B cell (primary cell): ENCODE measurements around the gene CCDC122. TPM values are rescaled to one million over a fixed set of nuclear protein-coding genes. Genes with fewer than 3 reads are reported as not detected.

Experiments used
- ATAC-seq: fragments of 200-7000 bp; cut with Tn5 transposase; one replicate; pipeline ENCODE4 v1.10.0; 2021; ENCODE audit warnings: low read depth, mild to moderate bottlenecking, moderate number of reproducible peaks, moderate library complexity
- CTCF ChIA-PET: fragments of 350-600 bp; sonication (Branson Sonifier 250); formaldehyde crosslinking; loops from one replicate; lab custom pipeline; 2021; ENCODE audit warnings: antibody characterized with exemption, inconsistent platforms; lab: Charles Lee
- POLR2A ChIA-PET: fragments of 350-600 bp; sonication (Branson Sonifier 250); formaldehyde crosslinking; loops from one replicate; lab custom pipeline; 2021; ENCODE audit warnings: antibody characterized with exemption; lab: Charles Lee
- DNase-seq: peaks from one replicate; pipeline ENCODE4 v3.0.0; 2013
- H2AFZ ChIP-seq: 2 replicates; pipeline ENCODE4 v1.6.1; 2012; ENCODE audit warnings: mild to moderate bottlenecking, low read depth, low read length; ENCODE audit not compliant: insufficient read depth, poor library complexity, severe bottlenecking
- H3K27ac ChIP-seq, 2 donors: 1 replicate in 1 of 2; 2 replicates in 1 of 2; pipeline ENCODE4 v1.5.1; 2012 to 2013; ENCODE audit warnings: low read length in 2 of 2, mild to moderate bottlenecking in 2 of 2, moderate library complexity in 1 of 2
- H3K27me3 ChIP-seq, 4 experiments: fragments of 200-600 bp in 1 of 4; sonication (generic) in 1 of 4; replicated peaks in 1 of 4; 1 replicate in 2 of 4; 2 replicates in 2 of 4; pipeline versions ENCODE4 v1.6.1 to v1.7.0; 2013 to 2016; ENCODE audit warnings: low read length in 3 of 4, mild to moderate bottlenecking in 2 of 4, mixed read lengths in 1 of 4, moderate library complexity in 1 of 4; ENCODE audit not compliant: insufficient read depth in 4 of 4, control insufficient read depth in 3 of 4; ENCODE audit errors: control extremely low read depth in 1 of 4
- H3K36me3 ChIP-seq, 2 experiments: replicated peaks in 1 of 2; 1 replicate in 1 of 2; 2 replicates in 1 of 2; pipeline versions ENCODE4 v1.6.1 to v1.7.1; 2013; ENCODE audit warnings: low read length in 1 of 2; ENCODE audit not compliant: insufficient read depth in 2 of 2, control insufficient read depth in 1 of 2; ENCODE audit errors: control extremely low read depth in 1 of 2, extremely low read depth in 1 of 2
- H3K4me1 ChIP-seq, 2 donors: fragments of 200-600 bp in 1 of 2; sonication (generic) in 1 of 2; 1 replicate in 1 of 2; 2 replicates in 1 of 2; pipeline versions ENCODE4 v1.5.1 to v1.6.1; 2013 to 2017; ENCODE audit warnings: low read length in 2 of 2; ENCODE audit not compliant: control insufficient read depth in 2 of 2, insufficient read depth in 2 of 2
- H3K4me2 ChIP-seq: replicated peaks from 2 replicates; pipeline ENCODE3; 2012; ENCODE audit warnings: mild to moderate bottlenecking, low read depth, low read length; ENCODE audit not compliant: poor library complexity, severe bottlenecking
- H3K4me3 ChIP-seq, 5 experiments: fragments of 200-600 bp in 1 of 5; sonication (generic) in 1 of 5; 1 replicate in 3 of 5; 2 replicates in 2 of 5; pipeline versions ENCODE4 v1.5.1 to v1.7.0; 2011 to 2016; ENCODE audit warnings: low read length in 4 of 5, mild to moderate bottlenecking in 4 of 5, low read depth in 2 of 5, control low read depth in 1 of 5, moderate library complexity in 1 of 5; ENCODE audit not compliant: insufficient read depth in 1 of 5; ENCODE audit errors: control extremely low read depth in 1 of 5, extremely low read depth in 1 of 5
- H3K79me2 ChIP-seq: fragments of 200-600 bp; sonication (generic); one replicate; pipeline ENCODE4 v1.6.0; 2016; ENCODE audit warnings: low read length; ENCODE audit not compliant: control insufficient read depth, insufficient read depth
- H3K9ac ChIP-seq: fragments of 200-600 bp; sonication (generic); 2 replicates; pipeline ENCODE4 v1.6.1; 2017; ENCODE audit warnings: mild to moderate bottlenecking, low read length, moderate library complexity
- H3K9me3 ChIP-seq, 3 donors: one replicate each; pipeline versions ENCODE4 v1.6.1 to v1.7.1; 2013; ENCODE audit warnings: low read length in 2 of 3; ENCODE audit not compliant: control insufficient read depth in 2 of 3, insufficient read depth in 1 of 3; ENCODE audit errors: control extremely low read depth in 1 of 3
- H4K20me1 ChIP-seq: 2 replicates; pipeline ENCODE4 v1.6.0; 2012; ENCODE audit warnings: mild to moderate bottlenecking, low read length; ENCODE audit not compliant: insufficient read depth, control insufficient read depth, poor library complexity, severe bottlenecking
- H3K27ac Mint-ChIP-seq: one replicate; pipeline ENCODE4 v1.8.0; 2021; ENCODE audit warnings: mixed read lengths
- H3K27me3 Mint-ChIP-seq: one replicate; pipeline ENCODE4 v1.8.0; 2021; ENCODE audit warnings: mixed read lengths
- H3K4me1 Mint-ChIP-seq: one replicate; pipeline ENCODE4 v1.8.0; 2021; ENCODE audit warnings: mixed read lengths
- H3K4me3 Mint-ChIP-seq: one replicate; pipeline ENCODE4 v1.8.0; 2021; ENCODE audit warnings: mixed read lengths
- H3K9me3 Mint-ChIP-seq: one replicate; pipeline ENCODE4 v1.8.0; 2022; ENCODE audit warnings: mixed read lengths; ENCODE audit not compliant: insufficient read depth
- EZH2 ChIP-seq: IDR thresholded peaks from 2 replicates; pipeline ENCODE4 v1.6.1; 2012; ENCODE audit warnings: borderline replicate concordance, low read depth, mild to moderate bottlenecking, moderate library complexity, low read length; ENCODE audit not compliant: insufficient read depth, poor library complexity, severe bottlenecking
- WGBS: methylation state at CpG from one replicate; pipeline ENCODE4 v1.1.5; 2013; ENCODE audit warnings: missing lambda C conversion rate; ENCODE audit not compliant: insufficient coverage; 5-methylcytosine and 5-hydroxymethylcytosine counted together
- intact Hi-C: fragments of 100-400 bp; cut with micrococcal nuclease; formaldehyde crosslinking; loops from one replicate; pipeline ENCODE4 v1.10.0; 2022
- polyA plus RNA-seq: library from polyadenylated mRNA; depleted of rRNA; stranded (reverse); fragments of >200 nt; gene quantifications from 2 replicates; pipeline ENCODE4 v1.2.3, GENCODE V29; 2012
- total RNA-seq, 2 donors: library from RNA; stranded (reverse); fragments of 120-200 nt in 1 of 2; gene quantifications; 1 replicate in 1 of 2; 2 replicates in 1 of 2; pipeline versions ENCODE4 v1.2.3 to v1.2.4, GENCODE V29; 2013 to 2022
- TF ChIP-seq, protein P1 (sequence below): fragments of 200-600 bp; IDR thresholded peaks from one replicate; pipeline ENCODE4 v1.8.0; 2022; ENCODE audit warnings: antibody characterized with exemption, mild to moderate bottlenecking

Gene CCDC122
- total and polyA plus RNA-seq, 2 donors (not counting 1 experiment from before 2014, with no cell fraction given): 1.1 to 12.1 TPM

DNA sequence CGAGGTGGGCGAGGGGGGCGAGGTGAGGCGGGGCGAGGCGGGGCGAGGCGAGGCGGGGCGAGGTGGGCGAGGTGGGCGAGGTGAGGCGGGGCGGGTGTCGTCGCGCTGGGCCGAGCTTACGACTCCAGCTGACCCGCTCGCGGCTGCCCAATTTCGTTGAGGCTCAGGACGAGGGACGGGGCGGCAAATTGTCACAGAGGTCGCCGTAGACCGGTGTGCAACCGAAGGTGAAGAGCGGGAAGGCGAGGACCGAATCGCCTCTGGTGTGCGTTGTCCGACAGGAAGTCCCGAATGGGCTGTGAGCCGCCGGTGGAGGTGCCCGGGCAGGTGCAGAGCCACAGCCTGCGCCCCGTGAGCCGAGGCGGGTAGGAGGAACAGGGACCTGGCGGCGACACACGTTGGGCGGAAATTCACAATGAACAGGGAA lies 228 bp upstream of the CCDC122 start, which contains the start of gene LACC1:
Gene LACC1 (plus strand): TSS at position 150 of the 427 bp plus-strand sequence. CDS start 1,082 bp downstream, outside the sequence.
- Histone ChIP-seq H4K20me1 (no peaks in the 10 kb centered on the region), H3K4me3 (peak within 1 kb of the TSS; percentile 36 to 78 (median 75)), H3K27ac (peak within 1 kb of the TSS; percentile 76 to 92), H3K79me2 (no peaks in the 10 kb centered on the region), H3K36me3 (no peaks in the 10 kb centered on the region), H3K9me3 (peaks cover 0 to 1% (median 0%) of the 10 kb centered on the region in 3 donors), H3K4me2 (peak within 1 kb of the TSS; percentile 86), H2AFZ (peak within 1 kb of the TSS; percentile 88), H3K4me1 (peaks cover 20 to 22% of the 10 kb centered on the region in 2 donors), H3K27me3 (no peaks in the 10 kb centered on the region), H3K9ac (peak within 1 kb of the TSS; percentile 72)
- Mint-ChIP-seq H3K27ac (peak within 1 kb of the TSS; percentile 94), H3K4me1 (peaks cover 31% of the 10 kb centered on the region), H3K9me3 (no peaks in the 10 kb centered on the region), H3K27me3 (no peaks in the 10 kb centered on the region), H3K4me3 (peak within 1 kb of the TSS; percentile 88)
- under 1% methylated on average over 45 of the region's 48 CpGs for WGBS
- CTCF ChIA-PET: interaction anchor here (1.0 to 2.2 kb wide), 5 partner anchors 21 to 1038 kb away, joined by 3 to 7 read pairs (median 3); no protein-coding TSS in a partner anchor
- ATAC-seq: peak; percentile 74
- POLR2A ChIA-PET: interaction anchor here (0.7 kb wide), 1 partner anchor 262 kb away, joined by 3 read pairs; no protein-coding TSS in a partner anchor
- DNase-seq: no peak
- intact Hi-C loops: loop anchor here (1.0 to 10.0 kb wide), 6 partner anchors 263 to 1607 kb away; partner anchors contain the start of gene AKAP11
- TF ChIP-seq EZH2: no peak
- TF ChIP-seq, protein P1, sequence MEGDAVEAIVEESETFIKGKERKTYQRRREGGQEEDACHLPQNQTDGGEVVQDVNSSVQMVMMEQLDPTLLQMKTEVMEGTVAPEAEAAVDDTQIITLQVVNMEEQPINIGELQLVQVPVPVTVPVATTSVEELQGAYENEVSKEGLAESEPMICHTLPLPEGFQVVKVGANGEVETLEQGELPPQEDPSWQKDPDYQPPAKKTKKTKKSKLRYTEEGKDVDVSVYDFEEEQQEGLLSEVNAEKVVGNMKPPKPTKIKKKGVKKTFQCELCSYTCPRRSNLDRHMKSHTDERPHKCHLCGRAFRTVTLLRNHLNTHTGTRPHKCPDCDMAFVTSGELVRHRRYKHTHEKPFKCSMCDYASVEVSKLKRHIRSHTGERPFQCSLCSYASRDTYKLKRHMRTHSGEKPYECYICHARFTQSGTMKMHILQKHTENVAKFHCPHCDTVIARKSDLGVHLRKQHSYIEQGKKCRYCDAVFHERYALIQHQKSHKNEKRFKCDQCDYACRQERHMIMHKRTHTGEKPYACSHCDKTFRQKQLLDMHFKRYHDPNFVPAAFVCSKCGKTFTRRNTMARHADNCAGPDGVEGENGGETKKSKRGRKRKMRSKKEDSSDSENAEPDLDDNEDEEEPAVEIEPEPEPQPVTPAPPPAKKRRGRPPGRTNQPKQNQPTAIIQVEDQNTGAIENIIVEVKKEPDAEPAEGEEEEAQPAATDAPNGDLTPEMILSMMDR: no peak

DNA sequence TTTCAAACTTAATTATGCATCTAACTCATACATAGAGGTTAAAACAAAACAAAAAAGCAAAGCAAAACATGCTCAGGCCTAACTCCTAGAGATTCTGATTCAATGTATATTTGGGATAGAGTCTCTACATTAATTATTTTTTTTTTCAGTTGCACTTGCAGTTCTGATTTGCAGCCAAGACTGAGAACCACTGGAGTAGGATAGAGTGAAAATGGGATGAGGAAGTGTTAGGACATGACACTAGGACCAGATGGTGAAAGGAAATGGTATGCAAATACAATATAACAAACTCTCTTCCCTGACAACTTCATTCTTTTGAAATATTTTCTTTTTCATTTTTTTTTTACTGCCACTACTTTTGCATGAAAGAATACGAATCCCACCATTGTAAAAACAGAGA lies 1.8 kb downstream of the CCDC122 start:
- Histone ChIP-seq H2AFZ (no peak overlapping the region), H3K79me2 (no peaks in the 10 kb centered on the region), H3K4me3 (no peak overlapping the region), H3K36me3 (no peaks in the 10 kb centered on the region), H3K4me2 (peak overlapping the region; percentile 86), H3K9me3 (peaks cover 0 to 1% (median 0%) of the 10 kb centered on the region in 3 donors), H4K20me1 (no peaks in the 10 kb centered on the region), H3K4me1 (peaks cover 20 to 22% of the 10 kb centered on the region in 2 donors), H3K27me3 (no peaks in the 10 kb centered on the region), H3K9ac (no peak overlapping the region), H3K27ac (peak overlapping the region in 1 of 2 donors; percentile 50)
- peak overlapping the region; percentile 88 for H3K4me3 Mint-ChIP-seq
- intact Hi-C loops: loop anchor here (5.0 to 10.0 kb wide), 3 partner anchors 1040 to 1605 kb away; partner anchors contain the start of gene AKAP11
- H3K27me3 Mint-ChIP-seq: no peaks in the 10 kb centered on the region
- TF ChIP-seq, protein P1: no peak
- TF ChIP-seq EZH2: no peak
- no peak for ATAC-seq
- peaks cover 31% of the 10 kb centered on the region for H3K4me1 Mint-ChIP-seq
- no peak for DNase-seq
- no peaks in the 10 kb centered on the region for H3K9me3 Mint-ChIP-seq
- peak overlapping the region; percentile 56 for H3K27ac Mint-ChIP-seq
- POLR2A ChIA-PET: no interaction called here
- CTCF ChIA-PET: interaction anchor here (0.9 kb wide), 1 partner anchor 908 kb away, joined by 3 read pairs; no protein-coding TSS in a partner anchor
- no CpG with 5 or more reads among the region's 1 CpG for WGBS
